Measurements from ENCODE around the gene ATP5F1E. TPM values are rescaled to one million over a fixed set of nuclear protein-coding genes. Genes with fewer than 3 reads are reported as not detected.

ATP5F1E gene
- total and polyA plus RNA-seq, 9 of the 15 experiments (the other 6 are each of a cell fraction or from before 2014, with no cell fraction given) = 60.3 to 162 (median 113) TPM

GRCh38 chr20:59063358-59064213, 31.5 kb upstream of the ATP5F1E start (continued):
- TF ChIP-seq JUND (IDR thresholded peaks at IDR 0.05; ENCODE audit: borderline replicate concordance, low read depth, low read length) (peak; percentile 58; the same call in 1 of the 2 replicates), JUND (tag; IDR thresholded peaks at IDR 0.05; ENCODE audit: borderline replicate concordance, low read depth, low read length) (no peak), TRIM25 (IDR thresholded peaks at IDR 0.05; ENCODE audit: borderline replicate concordance) (no peak), CEBPG (CRISPR knock-in tag; IDR thresholded peaks at IDR 0.05) (no peak), CEBPG (tag; conservative IDR thresholded peaks at IDR 0.05 in 1 of 2, IDR thresholded peaks at IDR 0.05 in 1 of 2) (no peak), ZC3H8 (IDR thresholded peaks at IDR 0.05) (no peak), SUPT5H (IDR thresholded peaks at IDR 0.05) (no peak), ZBTB49 (CRISPR knock-in tag; IDR thresholded peaks at IDR 0.05; ENCODE audit: borderline replicate concordance) (no peak), ASH1L (IDR thresholded peaks at IDR 0.05; ENCODE audit: borderline replicate concordance, low read depth, partially characterized antibody) (no peak), IRF9 (tag; IDR thresholded peaks at IDR 0.05) (no peak), HDGF (IDR thresholded peaks at IDR 0.05) (no peak), RBM34 (IDR thresholded peaks at IDR 0.05; ENCODE audit: borderline replicate concordance, insufficient read depth, low read length) (no peak), CBFA2T3 (IDR thresholded peaks at IDR 0.05) (peak; percentile 78), ZBTB2 (IDR thresholded peaks at IDR 0.05) (no peak), MIER1 (IDR thresholded peaks at IDR 0.05; ENCODE audit: low read depth) (no peak), JUNB (CRISPR knock-in tag; conservative IDR thresholded peaks at IDR 0.05) (no peak), STAT5A (IDR thresholded peaks at IDR 0.05; ENCODE audit: borderline replicate concordance, low read length) (no peak), CBX5 (IDR thresholded peaks at IDR 0.05; ENCODE audit: borderline replicate concordance, low read depth) (no peak), UBTF (IDR thresholded peaks at IDR 0.05; ENCODE audit: borderline replicate concordance in 1 of 2, low read depth in 2 of 2, low read length in 2 of 2) (no peak)
